Smooth muscle cell of the coronary artery (primary cell): Measurements from ENCODE around the gene GATA6. TPM values are rescaled to one million over a fixed set of nuclear protein-coding genes. Genes with fewer than 3 reads are reported as not detected.

Experiments used
- total RNA-seq: library from RNA; depleted of rRNA; stranded (reverse); fragments of >200 nt; gene quantifications from 2 replicates; pipeline ENCODE4 v1.2.3, GENCODE V29; 2014; ENCODE audit warnings: low replicate concordance

The GATA6 gene
- 4.4 and 51.6 TPM in 2 replicates for total RNA-seq

DNA sequence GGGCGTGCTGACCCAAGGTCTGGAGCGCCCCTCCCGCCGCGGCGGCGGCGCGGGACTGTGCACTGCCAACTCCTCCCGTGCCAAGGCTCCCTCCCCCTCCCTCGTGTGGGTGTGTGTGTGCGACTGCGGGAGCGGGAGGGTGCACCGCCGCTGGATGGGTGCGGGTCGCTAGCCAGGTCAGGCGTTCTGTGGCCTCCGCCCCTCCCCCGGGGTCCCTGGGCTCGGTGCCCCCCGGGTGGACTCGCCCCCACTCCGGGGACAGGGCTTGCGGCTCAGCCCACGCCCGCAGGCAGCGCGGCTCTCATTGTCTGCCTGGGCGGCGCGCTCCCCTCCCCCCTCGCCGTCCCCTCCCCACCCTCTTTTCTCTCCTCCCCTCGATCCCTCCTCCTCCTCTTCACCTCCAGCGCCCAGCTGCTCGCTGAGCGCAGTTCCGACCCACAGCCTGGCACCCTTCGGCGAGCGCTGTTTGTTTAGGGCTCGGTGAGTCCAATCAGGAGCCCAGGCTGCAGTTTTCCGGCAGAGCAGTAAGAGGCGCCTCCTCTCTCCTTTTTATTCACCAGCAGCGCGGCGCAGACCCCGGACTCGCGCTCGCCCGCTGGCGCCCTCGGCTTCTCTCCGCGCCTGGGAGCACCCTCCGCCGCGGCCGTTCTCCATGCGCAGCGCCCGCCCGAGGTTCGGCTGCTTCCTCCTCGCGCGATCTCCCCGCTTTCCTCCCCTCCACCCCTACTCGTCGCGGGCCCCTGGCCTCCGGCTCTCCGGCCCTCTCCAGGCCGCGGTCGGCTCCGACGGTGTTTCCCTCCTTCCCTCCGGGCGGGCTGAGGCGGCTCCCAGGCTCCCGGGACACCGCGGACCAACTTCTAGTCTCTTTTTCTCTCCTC, at the start of gene GATA6:
Gene GATA6 (plus strand): TSS at position 579 of the 878 bp plus-strand sequence. CDS start 1,556 bp downstream, outside the sequence.

Other genes with a start within 250 kb of the GATA6 start
- gene CTAGE1, start 248.3 kb downstream of the GATA6 start, total RNA-seq, result 0.15 TPM in 1 of 2 replicates, not detected in the other